HG03095 (cell line): ENCODE data around the gene CDC6.
"Not testable (repeated sequence)": the region's sequence is repeated elsewhere in the genome, so short reads cannot be mapped to it uniquely, and the experiment has no call there.

Source experiments
- ATAC-seq: cut with Tn5 transposase; IDR thresholded peaks from one replicate; pipeline ENCODE4 v1.9.1; 2021; ENCODE audit warnings: moderate library complexity; ENCODE audit not compliant: unreplicated experiment

CDC6 gene

DNA sequence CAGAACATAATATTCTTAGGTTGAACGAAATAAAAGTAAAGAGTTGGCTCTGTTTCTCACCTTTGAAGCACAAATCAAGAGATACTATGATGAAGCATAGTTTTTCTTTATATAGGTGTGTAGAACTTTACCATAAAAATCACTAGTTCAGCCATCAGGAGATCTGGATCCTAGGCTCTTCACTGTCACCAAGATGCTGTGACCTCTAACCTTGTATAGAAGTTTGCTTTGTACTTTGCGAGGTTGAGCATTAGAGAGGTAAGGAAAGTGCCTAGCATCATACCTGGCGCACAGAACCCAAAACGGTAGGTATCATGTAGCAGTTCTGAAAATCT, 553 bp upstream of the CDC6 start:
- ATAC-seq = no peak

DNA sequence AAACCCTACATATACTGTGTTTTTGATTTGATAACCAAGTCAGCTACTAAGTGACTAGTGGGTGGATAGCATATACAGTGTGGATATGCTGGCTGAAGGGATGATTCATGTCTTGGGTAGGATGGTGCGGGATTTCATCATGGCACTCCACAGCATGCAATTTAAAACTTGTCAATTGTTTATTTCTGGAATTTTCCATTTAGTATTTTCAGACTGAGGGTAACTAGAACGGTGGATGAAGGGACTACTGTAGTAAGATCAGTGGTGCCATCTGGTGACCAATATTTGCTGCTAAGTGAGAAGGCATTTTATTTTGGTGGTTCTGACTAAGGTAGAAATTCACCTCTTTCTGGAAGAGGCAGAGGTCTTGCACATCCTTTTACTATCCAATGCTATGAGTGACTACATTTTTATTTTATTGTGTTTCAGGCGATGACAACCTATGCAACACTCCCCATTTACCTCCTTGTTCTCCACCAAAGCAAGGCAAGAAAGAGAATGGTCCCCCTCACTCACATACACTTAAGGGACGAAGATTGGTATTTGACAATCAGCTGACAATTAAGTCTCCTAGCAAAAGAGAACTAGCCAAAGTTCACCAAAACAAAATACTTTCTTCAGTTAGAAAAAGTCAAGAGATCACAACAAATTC, 3.1 kb downstream of the CDC6 start:
- ATAC-seq = no peak

GRCh38 chr17:40291281-40291664, 3.6 kb downstream of the CDC6 start:
- ATAC-seq = no peak

GRCh38 chr17:40293363-40293762, 5.7 kb downstream of the CDC6 start:
- no peak for ATAC-seq

- no peak for ATAC-seq
Observed at GRCh38 chr17:40295488-40296436, 8.1 kb downstream of the CDC6 start.

GRCh38 chr17:40297511-40297910, 9.8 kb downstream of the CDC6 start:
- no peak for ATAC-seq

GRCh38 chr17:40298726-40299125, 11.0 kb downstream of the CDC6 start:
- no peak for ATAC-seq

- ATAC-seq = not testable (repeated sequence)
Observed at GRCh38 chr17:40299159-40299757, 11.6 kb downstream of the CDC6 start.

DNA sequence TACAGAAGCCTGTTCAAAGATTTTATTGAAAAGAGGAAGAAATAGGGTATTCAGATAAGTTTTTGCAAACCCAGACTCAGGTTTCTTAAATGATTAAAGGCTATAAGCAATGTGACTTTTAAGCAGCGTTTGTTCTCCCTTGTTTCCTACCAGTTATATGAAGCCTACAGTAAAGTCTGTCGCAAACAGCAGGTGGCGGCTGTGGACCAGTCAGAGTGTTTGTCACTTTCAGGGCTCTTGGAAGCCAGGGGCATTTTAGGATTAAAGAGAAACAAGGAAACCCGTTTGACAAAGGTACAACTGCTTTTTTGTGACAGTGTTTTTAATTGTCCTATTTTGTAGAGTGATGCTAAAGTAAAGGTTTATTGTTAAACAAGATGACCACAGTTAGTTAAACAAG, 13.6 kb downstream of the CDC6 start:
- no peak for ATAC-seq

DNA sequence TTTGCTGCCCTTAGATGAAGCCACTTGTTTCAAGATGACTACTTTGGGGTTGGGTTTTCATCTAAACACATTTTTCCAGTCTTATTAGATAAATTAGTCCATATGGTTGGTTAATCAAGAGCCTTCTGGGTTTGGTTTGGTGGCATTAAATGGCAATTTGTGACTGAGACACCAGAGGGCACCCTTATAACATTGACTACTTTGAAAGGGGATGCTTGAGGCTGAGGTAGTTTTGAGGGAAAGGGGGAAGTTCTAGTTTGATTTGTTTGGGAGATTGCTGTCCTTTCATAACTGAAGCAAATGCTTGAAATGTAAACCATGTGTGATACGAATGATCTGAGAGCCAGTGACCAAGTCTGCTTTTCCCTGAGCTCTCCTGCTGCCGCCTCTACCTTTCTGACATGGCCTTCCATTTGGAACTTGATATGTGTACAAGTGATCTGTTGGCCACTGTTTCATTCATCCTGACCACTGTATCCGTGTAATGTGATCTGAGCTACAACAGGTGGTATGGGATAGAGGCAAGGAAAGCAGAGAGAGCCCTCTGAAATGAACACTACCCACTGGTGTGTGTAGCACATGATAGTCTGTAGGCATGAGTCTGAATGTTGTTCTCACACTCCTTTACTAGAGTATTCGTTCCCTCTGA, 15.5 kb downstream of the CDC6 start:
- ATAC-seq = no peak

DNA sequence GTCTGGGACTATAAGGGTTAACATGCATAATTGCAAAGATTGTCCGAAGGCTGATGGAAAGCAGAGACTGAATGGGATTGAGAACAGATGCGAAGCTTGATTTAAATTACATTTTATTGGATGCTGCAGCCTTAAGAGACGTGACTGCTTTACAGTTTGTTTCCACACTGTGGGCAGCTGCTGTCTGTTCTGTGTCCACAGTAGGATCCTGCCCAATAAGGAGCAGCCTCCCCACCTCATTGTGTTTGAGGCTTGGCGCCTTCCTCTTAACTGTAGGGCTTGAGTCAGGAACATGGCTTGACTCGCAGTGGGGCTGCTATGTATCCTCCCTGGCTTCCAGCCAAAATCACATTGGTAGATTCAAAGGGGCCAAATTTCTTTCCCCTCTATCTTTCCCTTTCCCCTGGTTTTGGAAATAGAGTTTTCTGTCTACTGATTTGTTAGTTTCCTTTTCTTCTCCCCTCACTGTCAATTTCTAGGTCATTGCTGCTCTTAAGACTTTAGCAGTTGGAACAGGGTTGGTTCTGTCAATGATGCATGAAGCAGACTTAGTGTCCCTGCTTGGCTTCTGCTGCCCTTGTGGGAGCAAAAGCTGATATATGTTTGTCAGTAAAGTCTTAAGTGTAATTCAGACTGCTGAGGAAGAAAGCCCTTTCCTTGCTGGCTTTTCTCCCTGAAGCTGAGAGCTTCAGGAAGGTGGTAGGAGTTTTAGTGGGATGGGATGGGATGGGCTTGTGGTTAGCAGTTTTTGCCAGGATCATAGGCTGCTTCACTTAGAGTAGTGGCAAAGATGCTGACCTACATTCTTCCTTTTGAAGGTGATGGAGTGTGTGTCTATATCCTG, 16.3 kb downstream of the CDC6 start:
- no peak for ATAC-seq

DNA sequence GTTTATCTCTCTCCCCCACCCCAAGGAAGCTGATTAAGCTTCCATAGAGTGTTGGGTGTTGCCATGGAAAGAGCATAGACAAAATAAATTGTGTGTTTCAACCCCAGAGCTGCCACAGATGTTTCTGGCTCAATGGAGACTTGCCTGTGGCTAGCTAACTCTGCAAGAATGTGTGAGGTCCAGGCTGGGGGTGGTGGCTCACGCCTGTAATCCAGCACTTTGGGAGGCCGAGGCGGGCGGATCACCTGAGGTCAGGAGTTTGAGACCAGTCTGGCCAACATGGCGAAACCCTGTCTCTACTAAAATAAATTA, 16.8 kb downstream of the CDC6 start:
- ATAC-seq = not testable (repeated sequence)

- not testable (repeated sequence) for ATAC-seq
Observed at GRCh38 chr17:40304866-40305265, 17.2 kb downstream of the CDC6 start.

DNA sequence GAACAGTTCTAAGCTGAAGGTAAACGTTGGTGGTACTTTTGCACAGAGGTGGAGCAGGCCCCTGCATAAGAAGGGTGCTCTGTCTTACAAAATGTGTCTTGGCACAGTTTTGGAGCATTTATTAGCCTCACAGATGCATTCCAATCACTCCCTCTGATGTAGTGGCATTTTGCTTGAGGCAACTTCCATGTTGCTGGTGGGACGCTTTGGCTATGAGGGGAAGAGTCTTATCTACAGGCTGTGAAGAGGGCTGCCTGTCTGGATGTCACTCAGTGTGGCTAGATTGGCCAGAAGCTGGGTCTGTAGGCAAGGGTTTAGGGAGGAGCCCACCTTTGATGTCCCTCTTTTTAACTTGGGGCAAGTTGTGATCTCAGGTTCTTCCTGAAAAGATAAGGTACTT, 18.7 kb downstream of the CDC6 start:
- ATAC-seq = no peak

- ATAC-seq = no peak
Observed at GRCh38 chr17:40307001-40307730, 19.5 kb downstream of the CDC6 start.

DNA sequence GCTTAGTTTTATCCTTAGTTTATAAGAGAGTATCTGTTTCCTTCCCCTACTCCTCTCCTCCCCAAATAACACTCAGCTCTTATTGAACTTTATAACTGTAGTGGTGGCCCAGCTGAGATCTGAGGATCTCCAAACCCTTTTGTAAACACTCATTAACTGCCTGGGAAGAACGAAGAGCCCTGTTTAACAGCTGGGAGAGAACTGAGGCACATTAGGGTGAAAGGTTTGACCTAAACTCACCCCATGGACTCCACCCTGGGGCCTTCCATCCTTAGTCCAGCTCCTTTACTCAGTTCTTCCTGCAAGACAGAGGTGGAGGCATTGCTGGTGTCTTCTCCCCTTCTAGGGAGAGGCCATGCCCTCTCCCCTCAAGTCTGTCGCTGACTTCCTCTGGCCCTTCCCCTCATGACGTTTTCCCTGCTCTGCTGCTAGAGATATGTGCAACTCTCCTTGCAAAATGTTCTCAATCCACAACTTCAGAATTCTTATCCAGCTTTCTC, 20.1 kb downstream of the CDC6 start:
- ATAC-seq = no peak

DNA sequence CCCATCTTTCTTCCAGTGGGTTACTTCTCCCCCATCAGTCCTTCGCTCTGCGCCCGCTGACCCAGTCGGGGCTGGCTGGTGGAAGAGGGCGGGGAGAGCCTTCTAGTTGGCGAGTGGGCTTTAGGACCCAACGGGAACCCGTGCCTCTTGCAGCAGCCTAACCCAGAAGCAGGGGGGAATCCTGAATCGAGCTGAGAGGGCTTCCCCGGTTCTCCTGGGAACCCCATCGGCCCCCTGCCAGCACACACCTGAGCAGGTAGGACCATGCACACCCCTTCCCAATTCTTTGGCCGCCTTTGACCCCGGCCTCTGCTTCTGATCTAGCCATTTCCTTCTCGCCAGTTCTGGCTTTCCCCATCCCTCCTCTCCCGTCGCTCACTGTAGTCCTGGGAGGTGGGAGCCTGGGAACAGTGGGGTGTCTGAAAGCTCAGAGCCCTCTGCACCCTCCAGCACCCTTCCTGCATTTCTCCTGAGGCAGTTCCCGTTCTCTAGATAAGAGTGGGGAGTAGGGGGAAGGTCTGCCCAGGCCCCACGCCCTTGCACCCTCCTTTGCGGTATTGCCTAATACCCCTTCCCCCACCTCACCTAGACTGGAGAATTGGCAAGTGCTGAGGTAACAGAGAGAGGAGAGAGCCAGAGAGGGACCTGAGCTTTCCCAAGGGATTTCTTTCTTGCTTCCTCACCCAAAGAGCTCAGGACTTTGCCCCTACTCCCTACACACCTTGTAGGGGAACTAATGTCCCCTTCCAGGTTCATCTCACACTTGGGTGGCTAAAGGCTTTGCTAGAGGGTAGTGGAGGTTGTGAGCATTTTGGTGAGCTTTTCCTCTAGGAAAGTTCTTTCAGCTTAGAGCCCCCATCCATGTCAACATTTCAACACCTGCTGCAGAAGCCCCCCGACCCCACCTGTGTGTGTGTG, 21.6 kb downstream of the CDC6 start, which contains the start of gene RARA:
Gene RARA (plus strand): TSS at position 150 of the 918 bp plus-strand sequence. CDS start 22,039 bp downstream, outside the sequence.
- ATAC-seq = no peak

GRCh38 chr17:40309949-40310510, 22.4 kb downstream of the CDC6 start:
- ATAC-seq = no peak
